MM.1S (cell line): Measurements from ENCODE around the gene SQOR.

Experiments
- EZH2 ChIP-seq: fragments of 300-600 bp; sonication (generic); optimal IDR thresholded peaks from 2 replicates; pipeline ENCODE3; 2017; ENCODE audit warnings: low read depth, mild to moderate bottlenecking, antibody characterized with exemption, low read length, mixed read lengths
- EZH2phosphoT487 ChIP-seq: fragments of 300-600 bp; sonication (generic); IDR thresholded peaks from 2 replicates; pipeline ENCODE4 v1.6.1; 2018; ENCODE audit warnings: antibody characterized with exemption, low read length
- TF ChIP-seq, protein P1 (sequence below): fragments of 300-600 bp; sonication (generic); IDR thresholded peaks from 2 replicates; pipeline ENCODE4 v1.5.1; 2016; ENCODE audit warnings: antibody characterized with exemption, low read length, mixed read lengths

- TF ChIP-seq, protein P1, sequence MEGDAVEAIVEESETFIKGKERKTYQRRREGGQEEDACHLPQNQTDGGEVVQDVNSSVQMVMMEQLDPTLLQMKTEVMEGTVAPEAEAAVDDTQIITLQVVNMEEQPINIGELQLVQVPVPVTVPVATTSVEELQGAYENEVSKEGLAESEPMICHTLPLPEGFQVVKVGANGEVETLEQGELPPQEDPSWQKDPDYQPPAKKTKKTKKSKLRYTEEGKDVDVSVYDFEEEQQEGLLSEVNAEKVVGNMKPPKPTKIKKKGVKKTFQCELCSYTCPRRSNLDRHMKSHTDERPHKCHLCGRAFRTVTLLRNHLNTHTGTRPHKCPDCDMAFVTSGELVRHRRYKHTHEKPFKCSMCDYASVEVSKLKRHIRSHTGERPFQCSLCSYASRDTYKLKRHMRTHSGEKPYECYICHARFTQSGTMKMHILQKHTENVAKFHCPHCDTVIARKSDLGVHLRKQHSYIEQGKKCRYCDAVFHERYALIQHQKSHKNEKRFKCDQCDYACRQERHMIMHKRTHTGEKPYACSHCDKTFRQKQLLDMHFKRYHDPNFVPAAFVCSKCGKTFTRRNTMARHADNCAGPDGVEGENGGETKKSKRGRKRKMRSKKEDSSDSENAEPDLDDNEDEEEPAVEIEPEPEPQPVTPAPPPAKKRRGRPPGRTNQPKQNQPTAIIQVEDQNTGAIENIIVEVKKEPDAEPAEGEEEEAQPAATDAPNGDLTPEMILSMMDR, result no peak
- TF ChIP-seq EZH2phosphoT487 (no peak), EZH2 (no peak)
Measured at GRCh38 chr15:45587863-45588170, 47.0 kb upstream of the SQOR start.
